ENCODE results near the gene RSBN1.

GRCh38 chr1:113780374-113781146 lies 31.7 kb downstream of the RSBN1 start:
- TF ChIP-seq CTCF (conservative IDR thresholded peaks at IDR 0.05 in 1 of 2, IDR thresholded peaks at IDR 0.05 in 1 of 2; ENCODE audit: extremely low read depth in 1 of 2, insufficient read depth in 1 of 2, low read depth in 1 of 2, low read length in 2 of 2), result no peak
- TF ChIP-seq EZH2 (IDR thresholded peaks at IDR 0.05; ENCODE audit: borderline replicate concordance, low read length), result no peak
